ENCODE measurements around the gene GRIK4. TPM values are rescaled to one million over a fixed set of nuclear protein-coding genes. Genes with fewer than 3 reads are reported as not detected.

GRIK4 gene
- total and polyA plus RNA-seq, 2 of the 4 experiments (the other 2 are of a cell fraction), result 0.18 to 0.38 TPM

DNA sequence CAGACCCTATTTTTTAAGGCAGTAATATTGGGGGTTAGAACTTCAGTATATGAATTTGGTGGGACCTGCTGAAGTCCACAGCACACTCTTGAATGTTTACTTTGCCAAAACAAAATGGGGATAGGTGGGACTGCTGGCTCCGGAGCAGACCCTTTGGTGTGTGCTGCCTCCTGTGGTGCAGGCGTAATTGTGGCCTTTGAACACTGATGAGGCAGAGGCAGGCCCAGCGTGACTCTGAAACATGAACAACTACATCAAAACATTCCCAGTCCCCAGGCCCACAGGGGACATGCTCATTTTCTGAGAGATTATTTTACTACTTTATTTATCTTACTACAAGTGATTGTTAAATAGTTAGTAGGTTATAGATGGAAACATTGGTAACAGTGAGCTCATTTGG is 287.3 kb downstream of the GRIK4 start:
- Histone ChIP-seq H3K4me2 (ENCODE audit: low read depth, low read length) (no peak overlapping the region), H4K91ac (ENCODE audit: insufficient read depth, low read depth, low read length) (no peak overlapping the region), H4K20me1 (ENCODE audit: insufficient read depth, low read length) (no peaks in the 10 kb centered on the region), H3K23ac (ENCODE audit: low read depth, low read length) (no peak overlapping the region), H2AK9ac (replicated peaks; ENCODE audit: low read depth, low read length, poor library complexity) (no peak overlapping the region), H2BK5ac (ENCODE audit: low read depth, low read length, poor library complexity, severe bottlenecking) (no peak overlapping the region), H3K56ac (ENCODE audit: extremely low read depth, insufficient read depth, low read length) (no peak overlapping the region), H3K9ac (ENCODE audit: low read depth, low read length) (no peak overlapping the region), H4K8ac (ENCODE audit: low read depth in 2 of 2, low read length in 2 of 2) (no peak overlapping the region), H3K79me1 (ENCODE audit: low read depth in 1 of 2, low read length in 2 of 2) (no peaks in the 10 kb centered on the region), H3K27me3 (ENCODE audit: control insufficient read depth, insufficient read depth, low read length) (peaks cover 17% of the 10 kb centered on the region), H3K4me1 (ENCODE audit: control insufficient read depth, insufficient read depth, low read length) (no peaks in the 10 kb centered on the region), H3K4ac (ENCODE audit: low read depth, low read length) (no peak overlapping the region), H3K36me3 (ENCODE audit: control insufficient read depth, insufficient read depth, low read length) (no peaks in the 10 kb centered on the region), H2BK120ac (ENCODE audit: low read depth, low read length) (no peak overlapping the region), H3K18ac (ENCODE audit: low read depth, low read length) (no peak overlapping the region), H3K27ac (ENCODE audit: insufficient read depth, low read length) (no peak overlapping the region), H3K4me3 (ENCODE audit: insufficient read depth, low read depth, low read length) (no peak overlapping the region), H2BK20ac (ENCODE audit: low read depth, low read length) (no peak overlapping the region), H2AK5ac (ENCODE audit: low read depth, low read length) (no peak overlapping the region), H3K9me3 (ENCODE audit: control insufficient read depth, insufficient read depth, low read length) (no peaks in the 10 kb centered on the region), H3K9me1 (ENCODE audit: insufficient read depth, low read length) (no peaks in the 10 kb centered on the region), H2BK15ac (ENCODE audit: low read depth, low read length) (no peak overlapping the region), H2AFZ (replicated peaks; ENCODE audit: low read length, poor library complexity) (no peak overlapping the region), H3K14ac (replicated peaks; ENCODE audit: low read depth, low read length) (no peak overlapping the region), H4K5ac (ENCODE audit: low read depth, low read length) (no peak overlapping the region)
- CTCF ChIA-PET, result no interaction called here
- POLR2A ChIA-PET (ENCODE audit: unreplicated experiment), result interaction anchor here (0.6 kb wide), 1 partner anchor 17 kb away, joined by 3 read pairs; no protein-coding TSS in a partner anchor
- BruUV-seq (replicated peaks), result no TSS peak
- intact Hi-C loops (cut with micrococcal nuclease) (no loop called here), in situ Hi-C loops (cut with MboI; ENCODE audit: low sequenced_read_pairs) (no loop called here), dilution Hi-C loops (cut with HindIII; ENCODE audit: low sequenced_read_pairs, unreplicated experiment) (no loop called here)
- no peak for ATAC-seq (ENCODE audit: low read depth)
- TF ChIP-seq RFX5 (IDR thresholded peaks at IDR 0.05; ENCODE audit: low read depth, low read length) (no peak), CEBPB (IDR thresholded peaks at IDR 0.05; ENCODE audit: low read depth, low read length) (no peak), SMC3 (IDR thresholded peaks at IDR 0.05; ENCODE audit: low read depth, low read length) (no peak), FOS (IDR thresholded peaks at IDR 0.05; ENCODE audit: low read depth, low read length) (no peak)
- TF ChIP-seq, protein P1, sequence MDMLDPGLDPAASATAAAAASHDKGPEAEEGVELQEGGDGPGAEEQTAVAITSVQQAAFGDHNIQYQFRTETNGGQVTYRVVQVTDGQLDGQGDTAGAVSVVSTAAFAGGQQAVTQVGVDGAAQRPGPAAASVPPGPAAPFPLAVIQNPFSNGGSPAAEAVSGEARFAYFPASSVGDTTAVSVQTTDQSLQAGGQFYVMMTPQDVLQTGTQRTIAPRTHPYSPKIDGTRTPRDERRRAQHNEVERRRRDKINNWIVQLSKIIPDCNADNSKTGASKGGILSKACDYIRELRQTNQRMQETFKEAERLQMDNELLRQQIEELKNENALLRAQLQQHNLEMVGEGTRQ (IDR thresholded peaks at IDR 0.05; ENCODE audit: low read depth, low read length), result no peak
- WGBS, 2 experiments (ENCODE audit: extremely low coverage in 2 of 2, insufficient read length in 1 of 2), result no CpG with 5 or more reads among the region's 3 CpGs
- DNase-seq, result no peak
